Measurements from ENCODE around the gene TSPAN18. TPM values are rescaled to one million over a fixed set of nuclear protein-coding genes. Genes with fewer than 3 reads are reported as not detected.

TSPAN18 gene
- total and polyA plus RNA-seq, 2 of the 8 experiments (the other 6 are each of a cell fraction or from before 2014, with no cell fraction given), result 5.2 to 10.2 TPM

DNA sequence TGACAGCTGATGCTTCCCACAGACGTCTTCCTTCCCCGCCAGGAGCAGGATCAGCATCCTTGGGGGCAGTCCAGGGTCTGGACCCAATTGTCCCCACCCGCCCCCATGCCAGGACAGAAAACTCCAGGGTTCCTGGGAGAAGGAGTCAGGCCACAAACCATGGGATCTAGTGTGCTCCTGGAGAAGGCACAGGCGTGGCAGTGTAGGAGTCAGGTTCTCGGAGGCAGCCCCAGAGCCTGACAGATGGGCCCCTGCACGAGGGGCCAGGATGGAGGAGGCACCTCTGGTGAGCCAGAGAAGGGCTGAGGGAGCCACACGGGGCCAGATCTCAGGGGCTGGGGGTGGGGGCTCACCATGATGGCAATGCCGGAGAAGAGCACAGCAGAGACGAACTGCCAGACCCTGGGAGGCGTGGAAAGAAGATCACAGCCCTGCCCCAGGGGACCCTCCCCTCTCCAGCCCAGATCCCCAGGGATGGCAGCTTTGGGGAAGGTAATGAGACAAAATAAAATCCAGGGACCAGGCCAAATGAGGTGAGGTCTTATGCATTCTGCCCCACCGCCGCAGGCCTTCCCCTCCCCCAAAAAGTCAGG, 210.3 kb downstream of the TSPAN18 start (continued):
- TF ChIP-seq RAD21 (IDR thresholded peaks at IDR 0.05 in 1 of 2, conservative IDR thresholded peaks at IDR 0.05 in 1 of 2; ENCODE audit: low read depth in 2 of 2, low read length in 2 of 2) (no peak), CBX8 (IDR thresholded peaks at IDR 0.05; ENCODE audit: borderline replicate concordance, low read depth, low read length) (no peak), TAF1 (IDR thresholded peaks at IDR 0.05; ENCODE audit: low read depth, low read length) (no peak), RXRA (IDR thresholded peaks at IDR 0.05; ENCODE audit: insufficient read depth, low read depth, low read length) (no peak), SP1 (IDR thresholded peaks at IDR 0.05; ENCODE audit: low read depth, low read length) (no peak), SP4 (IDR thresholded peaks at IDR 0.05; ENCODE audit: low read length) (no peak)
- TF ChIP-seq, protein P1, sequence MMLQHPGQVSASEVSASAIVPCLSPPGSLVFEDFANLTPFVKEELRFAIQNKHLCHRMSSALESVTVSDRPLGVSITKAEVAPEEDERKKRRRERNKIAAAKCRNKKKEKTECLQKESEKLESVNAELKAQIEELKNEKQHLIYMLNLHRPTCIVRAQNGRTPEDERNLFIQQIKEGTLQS (IDR thresholded peaks at IDR 0.05; ENCODE audit: insufficient read depth, low read depth, low read length), result no peak
